GM18873 (cell line): ENCODE data around the gene SYT8.
"Not testable (repeated sequence)": the region's sequence is repeated elsewhere in the genome, so short reads cannot be mapped to it uniquely, and the experiment has no call there.

Experiments
- ATAC-seq: cut with Tn5 transposase; IDR thresholded peaks from one replicate; pipeline ENCODE4 v1.9.1; 2021; ENCODE audit warnings: mild to moderate bottlenecking, moderate library complexity, moderate number of reproducible peaks; ENCODE audit not compliant: unreplicated experiment, low FRiP score

Gene SYT8, protein sequence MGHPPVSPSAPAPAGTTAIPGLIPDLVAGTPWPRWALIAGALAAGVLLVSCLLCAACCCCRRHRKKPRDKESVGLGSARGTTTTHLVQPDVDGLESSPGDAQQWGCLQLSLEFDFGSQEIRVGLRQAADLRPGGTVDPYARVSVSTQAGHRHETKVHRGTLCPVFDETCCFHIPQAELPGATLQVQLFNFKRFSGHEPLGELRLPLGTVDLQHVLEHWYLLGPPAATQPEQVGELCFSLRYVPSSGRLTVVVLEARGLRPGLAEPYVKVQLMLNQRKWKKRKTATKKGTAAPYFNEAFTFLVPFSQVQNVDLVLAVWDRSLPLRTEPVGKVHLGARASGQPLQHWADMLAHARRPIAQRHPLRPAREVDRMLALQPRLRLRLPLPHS

DNA sequence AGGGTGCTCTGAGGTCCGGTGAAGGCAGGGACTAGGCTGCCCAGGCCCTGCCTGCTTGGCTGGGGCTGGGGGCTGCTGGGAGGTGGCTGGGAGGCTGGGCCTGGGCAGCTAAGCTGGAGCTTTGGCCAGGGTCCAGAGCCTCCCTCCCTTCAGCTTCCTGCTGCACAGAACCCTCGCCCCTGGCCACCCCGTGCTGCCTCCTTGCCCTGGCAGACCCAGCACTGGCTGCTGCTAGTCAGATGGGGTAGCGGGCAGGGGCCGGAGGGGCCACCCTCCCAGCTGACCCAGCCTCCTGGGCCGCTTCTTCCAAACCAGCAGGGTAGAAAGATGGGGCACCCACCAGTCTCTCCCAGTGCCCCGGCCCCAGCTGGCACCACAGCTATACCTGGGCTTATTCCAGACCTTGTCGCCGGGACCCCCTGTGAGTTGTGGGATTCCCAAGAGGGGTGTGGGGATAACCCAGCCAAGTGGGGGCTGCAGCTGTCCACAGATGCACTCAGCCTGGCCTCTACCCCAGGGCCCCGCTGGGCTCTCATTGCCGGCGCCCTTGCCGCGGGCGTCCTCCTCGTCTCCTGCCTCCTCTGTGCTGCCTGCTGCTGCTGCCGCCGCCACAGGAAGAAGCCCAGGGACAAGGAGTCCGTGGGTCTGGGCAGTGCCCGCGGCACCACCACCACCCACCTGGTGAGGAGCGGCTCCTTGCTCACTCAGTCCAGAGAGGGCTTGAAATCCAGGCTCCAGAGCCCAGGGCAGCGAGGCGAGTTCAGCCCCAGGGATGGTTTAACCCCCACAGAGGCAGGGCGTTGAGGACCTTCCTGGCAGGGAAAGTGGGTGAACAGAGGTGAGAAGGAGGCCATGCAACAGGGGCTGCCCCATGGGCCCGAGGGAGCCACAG lies at the start of gene SYT8:
Gene SYT8, plus strand, starts transcription at position 212 of the 892 bp plus-strand sequence. Its CDS starts 116 bp downstream, at position 328.
- ATAC-seq = no peak

DNA sequence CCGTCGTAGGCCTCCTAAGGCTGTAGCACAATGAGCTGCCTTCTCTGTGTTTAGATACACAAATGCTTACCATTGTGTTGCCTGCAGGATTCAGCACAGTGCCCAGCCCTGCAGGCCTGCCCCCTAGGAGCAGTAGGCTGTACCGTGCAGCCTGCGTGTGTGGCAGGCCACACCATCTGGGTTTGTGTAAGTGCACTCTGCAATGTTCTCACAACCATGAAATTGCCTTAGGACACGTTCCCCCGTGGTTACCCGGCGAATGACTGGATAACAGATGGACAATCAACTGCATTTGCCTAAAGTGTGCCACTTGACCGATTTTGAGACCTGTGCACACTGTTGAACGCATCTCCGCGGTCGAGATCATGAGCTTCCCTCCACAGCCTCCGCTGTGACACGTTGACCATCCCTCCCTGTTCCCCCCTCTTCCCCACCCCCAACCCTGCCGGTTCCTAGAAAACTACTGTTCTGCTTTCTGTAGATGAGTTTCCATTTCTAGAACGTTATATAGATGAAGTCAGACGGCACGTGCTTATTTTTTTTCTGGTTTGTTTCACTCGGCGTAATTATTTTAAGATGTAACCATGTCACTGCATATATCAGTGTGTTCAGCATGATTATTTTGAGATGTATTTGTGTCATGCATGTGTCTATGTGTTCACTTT lies 48.9 kb upstream of the SYT8 start:
- ATAC-seq = no peak

DNA sequence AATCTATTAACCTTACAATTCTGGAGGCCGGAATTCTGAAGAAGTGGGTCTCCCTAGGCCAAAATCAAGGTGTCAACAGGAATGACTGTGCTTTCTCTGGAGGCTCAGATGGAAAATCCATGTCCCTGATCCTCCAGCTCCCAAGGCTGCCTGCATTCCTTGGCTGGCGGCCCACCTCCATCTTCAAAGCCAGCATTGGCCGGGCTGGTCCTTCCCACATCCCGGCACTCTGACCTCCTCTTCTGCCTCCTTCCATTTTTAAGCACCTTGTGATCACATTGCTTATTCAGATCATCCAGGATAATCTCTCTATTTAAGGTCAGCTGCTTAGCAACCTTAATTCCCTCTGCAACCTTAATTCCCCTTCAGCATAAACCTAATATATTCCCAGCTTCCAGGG lies 48.3 kb upstream of the SYT8 start:
- ATAC-seq = no peak

DNA sequence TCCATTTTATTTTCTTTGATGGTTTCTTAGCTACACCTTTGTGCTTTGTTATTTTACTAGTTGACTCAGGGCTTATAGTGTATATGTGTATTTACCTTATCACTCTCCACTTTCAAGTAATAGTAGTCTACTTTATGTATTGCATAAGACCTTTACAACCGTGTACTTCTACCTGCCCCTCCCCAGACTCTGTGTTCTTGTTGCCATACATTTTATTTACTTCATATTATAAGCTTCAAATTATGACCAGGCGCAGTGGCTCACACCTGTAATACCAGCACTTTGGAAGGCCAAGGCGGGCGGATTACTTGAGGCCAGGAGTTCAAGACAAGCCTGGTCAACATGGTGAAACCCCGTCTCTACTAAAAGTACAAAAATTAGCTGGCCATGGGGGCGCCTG lies 42.9 kb upstream of the SYT8 start:
- no peak for ATAC-seq

DNA sequence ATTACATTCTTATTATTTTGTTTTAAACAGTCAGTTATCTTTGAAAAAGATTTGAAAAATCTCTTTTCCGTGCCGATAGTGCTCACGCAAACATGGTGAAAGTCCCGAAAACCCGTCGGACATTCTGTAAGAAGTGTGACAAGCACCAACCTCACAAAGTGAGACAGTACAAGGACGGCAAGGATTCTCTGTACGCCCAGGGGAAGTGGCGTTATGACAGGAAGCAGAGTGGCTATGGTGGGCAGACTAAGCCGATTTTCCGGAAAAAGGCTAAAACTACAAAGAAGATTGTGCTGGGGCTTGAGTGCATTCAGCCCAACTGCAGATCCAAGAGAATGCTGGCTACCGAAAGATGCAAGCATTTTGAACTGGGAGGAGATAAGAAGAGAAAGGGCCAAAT lies 42.3 kb upstream of the SYT8 start:
- no peak for ATAC-seq

DNA sequence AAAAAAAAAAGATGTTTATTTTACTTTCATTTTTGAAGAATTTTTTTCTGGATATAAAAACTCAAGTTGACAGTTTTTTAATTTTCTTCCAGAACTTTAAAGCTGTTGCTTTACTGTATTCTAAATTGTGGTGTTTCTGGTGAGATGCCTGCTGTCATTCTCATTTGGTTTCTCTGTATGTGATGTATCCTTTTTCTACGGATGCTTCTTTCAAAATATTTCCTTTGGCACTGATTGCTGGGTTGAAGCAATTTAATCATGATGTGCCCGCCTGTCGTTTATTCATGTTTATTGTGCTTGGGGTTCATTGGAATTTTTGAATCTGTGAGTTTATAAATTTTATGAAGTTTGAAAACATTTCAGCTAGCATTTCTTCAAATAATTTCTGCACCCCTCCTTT lies 41.7 kb upstream of the SYT8 start:
- ATAC-seq = no peak

DNA sequence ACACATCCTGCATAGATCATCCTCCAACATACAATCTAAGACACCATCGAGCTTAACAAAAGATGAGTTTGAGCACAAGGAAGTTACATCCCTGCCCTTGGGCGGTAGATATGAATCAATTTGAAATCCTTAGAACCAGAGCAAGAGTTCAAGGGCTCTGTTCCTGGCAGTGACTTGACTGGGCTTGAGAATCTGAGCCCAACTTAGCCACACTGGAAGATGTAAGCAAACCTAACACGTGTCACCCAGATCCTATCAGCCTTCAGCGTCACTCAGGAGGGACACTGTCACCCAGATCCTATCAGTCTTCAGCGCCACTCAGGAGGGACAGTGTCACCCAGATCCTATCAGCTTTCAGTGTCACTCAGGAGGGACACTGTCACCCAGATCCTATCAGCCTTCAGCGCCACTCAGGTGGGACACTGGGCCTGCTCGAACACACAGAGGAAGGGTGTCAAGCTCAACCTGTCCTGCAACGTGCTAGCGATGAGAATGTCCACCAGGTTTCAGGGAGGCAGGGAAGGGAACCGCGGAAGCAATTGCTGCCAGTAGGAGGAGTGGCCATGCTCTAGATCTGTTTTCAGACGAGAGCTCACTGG lies 38.3 kb upstream of the SYT8 start:
- no peak for ATAC-seq

DNA sequence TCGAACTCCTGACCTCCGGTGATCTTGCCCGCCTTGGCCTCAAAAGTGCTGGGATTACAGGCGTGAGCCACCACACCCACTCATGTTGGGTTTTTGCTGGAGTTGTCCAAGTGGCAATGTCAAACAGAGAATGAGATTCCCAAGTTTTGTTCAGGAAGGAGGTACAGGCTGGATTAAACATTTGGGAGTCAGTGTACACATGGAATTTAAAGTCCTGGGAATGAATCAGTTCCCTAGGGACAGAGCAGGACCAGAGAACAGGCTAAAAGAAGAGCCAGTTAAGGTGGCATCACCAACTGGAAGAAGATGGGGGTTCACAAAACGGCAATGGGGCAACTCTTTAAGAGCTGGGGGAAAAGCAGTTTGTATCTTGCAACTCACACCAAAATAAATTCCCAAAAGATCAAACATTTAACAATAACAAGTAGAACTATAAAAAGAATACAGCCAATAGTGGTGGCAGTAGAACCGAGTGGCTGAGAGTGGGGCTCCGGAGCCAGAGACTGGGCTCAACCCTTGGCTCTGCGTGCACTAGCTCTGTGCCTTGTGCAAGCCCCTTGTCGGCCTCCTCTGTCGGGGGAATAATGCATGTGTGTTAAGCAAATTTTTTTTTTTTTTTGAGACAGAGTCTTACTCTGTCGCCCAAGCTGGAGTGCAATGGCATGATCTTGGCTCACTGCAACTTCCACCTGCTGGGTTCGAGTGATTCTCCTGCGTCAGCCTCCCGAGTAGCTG lies 37.2 kb upstream of the SYT8 start:
- ATAC-seq = no peak

DNA sequence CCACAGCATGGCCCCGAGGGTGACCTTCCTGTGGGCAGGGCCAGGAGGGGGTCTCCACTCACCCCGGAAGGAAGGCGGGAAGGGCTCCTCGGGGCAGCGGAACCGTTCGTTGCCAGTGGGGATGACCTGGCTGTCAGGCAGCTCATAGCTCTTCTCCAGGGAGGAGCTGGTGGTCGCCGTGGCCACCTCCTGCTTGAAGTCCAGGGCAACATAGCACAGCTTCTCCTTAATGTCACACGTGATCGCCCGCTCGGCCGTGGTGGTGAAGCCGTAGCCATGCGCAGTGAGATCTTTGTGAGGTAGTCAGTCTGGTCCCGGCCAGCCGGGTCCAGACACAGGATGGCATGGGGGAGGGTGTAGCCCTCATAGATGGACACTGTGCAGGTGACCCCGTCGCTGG lies 31.5 kb upstream of the SYT8 start:
- ATAC-seq = no peak

DNA sequence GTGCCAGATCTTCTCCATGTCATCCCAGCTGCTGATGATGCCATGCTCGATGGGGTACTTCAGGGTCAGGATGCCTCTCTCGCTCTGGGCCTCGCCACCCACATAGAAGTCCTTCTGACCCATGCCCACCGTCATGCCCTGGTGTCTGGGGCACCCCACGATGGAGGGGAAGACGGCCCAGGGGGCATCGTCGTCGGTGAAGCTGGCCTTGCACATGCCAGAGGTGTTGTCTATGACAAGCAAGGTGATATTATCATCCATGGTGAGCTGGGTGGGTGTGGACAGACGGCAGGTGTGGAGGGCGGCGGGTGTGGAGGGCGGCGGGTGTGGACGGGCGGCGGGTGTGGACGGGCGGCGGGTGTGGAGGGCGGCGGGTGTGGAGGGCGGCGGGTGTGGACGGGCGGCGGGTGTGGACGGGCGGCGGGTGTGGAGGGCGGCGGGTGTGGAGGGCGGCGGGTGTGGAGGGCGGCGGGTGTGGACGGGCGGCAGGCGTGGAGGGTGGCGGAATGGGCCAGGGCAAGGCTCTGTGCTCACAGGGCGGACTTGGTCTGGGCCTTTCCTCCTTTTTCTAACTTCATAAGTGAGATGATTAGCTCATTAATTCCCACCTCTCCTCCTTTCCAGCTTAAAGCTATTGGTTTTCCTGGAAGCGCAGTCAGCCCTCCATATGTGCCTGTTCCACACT lies 30.8 kb upstream of the SYT8 start:
- ATAC-seq = not testable (repeated sequence)

DNA sequence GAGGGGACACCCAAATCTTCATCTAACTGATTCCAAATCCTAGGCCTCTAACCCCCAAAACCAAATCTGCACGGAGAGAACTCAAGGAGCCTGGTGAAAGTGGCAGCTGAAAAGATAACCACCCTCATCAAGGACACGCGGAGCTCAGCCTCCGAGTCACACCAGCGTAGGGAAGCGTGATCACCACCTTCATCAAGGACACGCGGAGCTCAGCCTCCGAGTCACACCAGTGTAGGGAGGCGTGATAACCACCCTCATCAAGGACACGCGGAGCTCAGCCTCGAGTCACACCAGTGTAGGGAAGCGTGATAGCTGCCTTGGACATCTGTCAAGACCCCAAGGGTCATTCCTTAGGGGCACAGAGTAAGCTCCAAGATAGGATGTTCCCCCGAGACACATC lies 29.3 kb upstream of the SYT8 start:
- no peak for ATAC-seq

DNA sequence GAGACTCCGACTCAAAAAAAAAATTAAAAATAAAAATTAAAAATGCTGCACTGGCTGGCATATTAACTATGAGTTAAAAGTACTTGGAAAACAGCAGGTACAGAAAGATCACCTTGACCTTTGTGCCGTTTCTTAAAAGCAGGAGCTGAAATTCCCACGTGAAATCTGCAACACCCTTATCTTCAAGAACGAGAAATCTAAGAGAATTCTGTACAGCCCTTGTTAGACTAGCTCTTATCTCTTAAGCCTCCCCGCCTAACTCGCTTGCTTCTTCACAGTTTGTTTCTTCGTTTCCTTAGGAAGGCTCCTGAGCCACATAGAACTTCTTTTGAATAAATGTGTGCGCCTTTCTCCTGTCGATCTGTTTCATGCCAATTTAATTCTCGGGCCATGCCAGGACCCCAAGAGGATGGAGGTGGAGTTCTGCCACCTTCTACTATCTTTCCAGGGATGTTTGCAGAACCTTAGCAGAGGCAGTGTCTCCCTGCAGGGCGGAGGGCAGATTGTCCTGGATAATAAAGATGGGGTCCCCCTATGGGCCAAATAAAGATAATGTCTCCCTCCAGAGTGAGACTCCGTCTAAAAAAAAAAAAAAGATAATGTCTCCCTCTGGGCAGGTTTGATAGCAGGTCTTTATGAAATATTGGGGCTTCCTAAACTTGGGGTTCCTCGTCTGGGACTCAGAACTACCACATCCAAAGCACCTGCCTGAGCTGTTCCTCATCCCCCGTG lies 27.4 kb upstream of the SYT8 start:
- no peak for ATAC-seq

DNA sequence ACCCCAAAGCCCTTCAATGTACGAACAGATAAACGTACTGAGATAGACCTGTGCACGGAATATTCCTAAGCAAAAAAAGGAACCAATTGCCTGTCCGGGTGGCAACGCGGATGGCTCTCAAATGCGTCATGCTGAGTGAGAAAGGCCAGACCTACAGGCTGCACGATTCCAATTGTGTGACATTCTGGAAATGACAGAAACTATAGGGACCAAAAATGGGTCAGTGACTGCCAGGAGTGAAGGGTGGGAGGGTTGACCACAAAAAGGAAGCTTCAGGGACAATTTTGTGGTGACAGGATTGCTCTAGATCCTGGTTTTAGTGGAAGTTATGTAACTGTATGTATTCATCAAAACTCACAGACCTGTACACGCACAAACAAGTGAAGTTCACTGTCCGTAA lies 24.0 kb upstream of the SYT8 start:
- ATAC-seq = no peak

DNA sequence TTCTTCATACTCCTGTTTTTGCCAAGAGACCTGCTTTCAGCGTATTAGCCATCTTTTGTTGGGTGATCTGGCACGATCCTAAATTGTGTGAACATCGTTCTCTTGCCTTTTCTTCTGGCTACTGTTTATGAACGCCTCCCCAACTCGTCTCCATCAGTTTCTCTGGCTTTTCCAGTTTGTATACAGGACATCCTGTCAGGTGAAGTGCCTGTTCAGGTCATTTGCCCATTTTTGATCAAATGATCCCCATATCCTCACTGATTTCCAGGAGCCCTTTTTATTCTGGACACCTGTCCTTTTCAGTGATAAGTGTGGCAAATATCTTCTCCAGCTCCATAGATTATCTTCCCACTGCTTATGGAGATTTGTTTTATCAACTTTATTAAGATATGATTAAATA lies 22.5 kb upstream of the SYT8 start:
- no peak for ATAC-seq

DNA sequence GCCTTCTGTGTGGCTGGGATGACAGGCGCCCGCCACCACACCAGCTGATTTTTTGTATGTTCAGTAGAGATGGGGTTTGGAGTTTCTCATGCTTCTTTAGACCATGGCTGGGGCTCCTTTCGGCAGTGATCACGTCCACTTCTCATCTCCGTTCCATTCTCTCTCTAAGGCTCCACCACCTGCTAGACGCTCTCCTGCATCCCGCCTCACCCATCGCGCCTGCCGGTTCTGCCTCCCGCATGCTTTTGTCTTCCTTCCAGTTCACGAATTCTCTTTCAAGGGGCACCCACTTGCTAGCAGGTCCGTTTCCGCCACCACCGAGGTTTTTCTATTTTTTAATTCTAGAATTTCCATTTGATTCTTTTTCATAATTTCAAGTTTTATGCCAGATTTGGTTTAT lies 22.0 kb upstream of the SYT8 start:
- ATAC-seq = no peak

DNA sequence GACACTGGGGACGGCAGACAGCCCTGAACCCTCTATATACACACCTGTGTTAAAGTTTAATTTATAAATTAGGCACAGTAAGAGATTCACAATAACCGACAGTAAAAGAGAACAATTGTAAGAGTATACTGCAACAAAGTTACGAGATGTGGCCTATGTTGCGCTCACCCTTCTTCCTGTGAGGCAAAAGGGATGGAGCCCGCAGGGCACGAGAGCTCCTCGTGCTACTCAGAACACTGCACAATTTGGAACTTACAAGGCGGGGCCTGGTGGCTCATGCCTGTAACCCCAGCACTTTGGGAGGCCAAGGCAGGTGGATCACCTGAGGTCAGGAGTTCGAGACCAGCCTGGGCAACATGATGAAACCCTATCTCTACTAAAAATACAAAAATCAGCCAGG lies 21.4 kb upstream of the SYT8 start:
- ATAC-seq = not testable (repeated sequence)

DNA sequence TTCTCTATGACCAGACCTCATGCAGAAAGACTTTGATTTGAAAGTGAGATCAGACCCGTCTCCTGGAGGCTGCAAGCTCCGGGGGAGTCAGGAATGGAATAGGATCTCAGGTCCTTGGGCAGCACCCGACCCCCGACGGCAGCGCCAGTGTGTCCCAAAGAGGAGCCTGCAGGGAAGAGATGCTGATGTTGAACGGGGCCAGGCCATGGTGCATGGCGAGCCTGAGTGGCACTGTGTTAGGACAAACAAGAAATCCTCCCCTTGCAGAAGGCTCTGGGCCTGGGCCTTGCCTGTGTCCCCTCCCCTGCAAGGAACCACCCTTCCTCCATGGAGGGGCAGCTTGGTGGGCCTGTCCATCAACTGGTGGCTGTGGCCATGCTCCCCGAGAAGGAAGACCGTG lies 20.1 kb upstream of the SYT8 start:
- ATAC-seq = no peak

DNA sequence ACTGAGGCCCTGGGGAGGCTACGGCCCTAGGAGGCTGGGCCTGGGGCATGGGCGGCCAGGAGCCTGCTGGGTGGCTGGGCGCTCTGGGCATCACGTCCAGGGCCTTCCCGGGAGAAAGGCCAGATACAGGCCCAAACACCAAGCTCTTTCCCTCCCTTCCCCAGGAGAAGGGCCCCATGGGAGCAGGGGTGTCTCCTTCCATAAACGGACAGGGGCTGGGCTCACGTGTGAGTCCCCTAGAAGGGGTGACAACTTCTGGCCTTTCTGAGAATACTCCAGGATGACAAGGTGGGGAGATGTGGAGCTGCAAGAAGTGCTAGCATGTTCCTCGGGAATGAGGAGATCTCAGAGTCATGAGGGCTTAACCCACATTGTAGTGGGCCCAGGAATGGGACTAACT lies 19.5 kb upstream of the SYT8 start:
- ATAC-seq = no peak

DNA sequence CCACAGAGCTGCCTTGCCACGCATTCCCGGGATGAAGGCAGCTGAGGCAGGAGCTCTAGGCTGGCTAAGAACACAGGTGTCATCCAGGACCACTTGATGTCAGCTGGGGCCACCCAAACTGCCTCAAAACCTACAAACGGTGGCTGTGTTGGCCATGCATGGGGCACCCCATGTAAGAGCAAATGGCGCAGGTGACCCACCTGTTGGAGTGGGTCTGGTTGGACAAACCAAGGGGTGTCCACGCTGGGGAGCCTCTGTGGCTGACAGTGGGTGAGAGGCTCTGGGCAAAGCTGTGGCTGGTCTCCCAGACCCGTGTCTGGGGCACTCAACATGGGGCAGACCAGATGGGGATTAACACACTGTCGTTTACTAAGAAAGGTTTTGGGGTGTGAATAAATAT lies 19.0 kb upstream of the SYT8 start:
- no peak for ATAC-seq
